ENCODE results near the gene LMBRD2. TPM values are rescaled to one million over a fixed set of nuclear protein-coding genes. Genes with fewer than 3 reads are reported as not detected.

Gene LMBRD2
- polyA plus RNA-seq, 1 donor (not counting 4 experiments of a cell fraction or from before 2014, with no cell fraction given), result 4.7 TPM

- no peak overlapping the region for H3K4me3 ChIP-seq (ENCODE audit: control insufficient read depth in 2 of 3, extremely low read depth in 1 of 3, insufficient read depth in 2 of 3, low read depth in 1 of 3, low read length in 3 of 3)
- no peaks in the 10 kb centered on the region for H3K36me3 ChIP-seq (ENCODE audit: control insufficient read depth in 2 of 2, extremely low read depth in 1 of 2, insufficient read depth in 2 of 2, low read length in 2 of 2)
- FAIRE-seq (no peak), DNase-seq (ENCODE audit: low read depth, low spot score) (no peak)
- no peaks in the 10 kb centered on the region for H3K79me2 ChIP-seq (ENCODE audit: control insufficient read depth, insufficient read depth, low read length)
- H3K9me3 ChIP-seq (ENCODE audit: control insufficient read depth, low read depth, low read length), result no peaks in the 10 kb centered on the region
- no peak for TF ChIP-seq CTCF (optimal IDR thresholded peaks at IDR 0.05 in 1 of 3, IDR thresholded peaks at IDR 0.05 in 1 of 3, conservative IDR thresholded peaks at IDR 0.05 in 1 of 3; ENCODE audit: extremely low read depth in 1 of 3, insufficient read depth in 2 of 3, low read length in 3 of 3)
- TF ChIP-seq EZH2 (IDR thresholded peaks at IDR 0.05; ENCODE audit: low read length), result no peak
- H3K4me1 ChIP-seq (ENCODE audit: control insufficient read depth, extremely low read depth, insufficient read depth, low read length), result no peaks in the 10 kb centered on the region
- H3K27me3 ChIP-seq (ENCODE audit: control insufficient read depth, extremely low read depth, insufficient read depth, low read length), result no peaks in the 10 kb centered on the region
- no peak overlapping the region for H3K27ac ChIP-seq (ENCODE audit: control insufficient read depth, insufficient read depth, low read length)
- dilution Hi-C loops (cut with MboI; ENCODE audit: extremely low pct_ligation_motif_present, low sequenced_read_pairs), result no loop called here
- no peaks in the 10 kb centered on the region for H3K9me1 ChIP-seq (ENCODE audit: control insufficient read depth, extremely low read depth, insufficient read depth, low read length)
- H3K4me2 ChIP-seq (ENCODE audit: control insufficient read depth, extremely low read depth, insufficient read depth, low read depth, low read length), result no peak overlapping the region
- H4K20me1 ChIP-seq (ENCODE audit: control insufficient read depth, extremely low read depth, insufficient read depth, low read length), result no peaks in the 10 kb centered on the region
- no peak overlapping the region for H3K9ac ChIP-seq (ENCODE audit: control insufficient read depth, extremely low read depth, insufficient read depth, low read length)
- H2AFZ ChIP-seq (ENCODE audit: control insufficient read depth, low read length), result no peak overlapping the region
Measured at GRCh38 chr5:36128795-36129194, 22.9 kb downstream of the LMBRD2 start.

GRCh38 chr5:36125868-36126267, 25.8 kb downstream of the LMBRD2 start:
- H3K9me1 ChIP-seq (ENCODE audit: control insufficient read depth, extremely low read depth, insufficient read depth, low read length), result no peaks in the 10 kb centered on the region
- DNase-seq (ENCODE audit: low read depth, low spot score) (no peak), FAIRE-seq (no peak)
- H3K79me2 ChIP-seq (ENCODE audit: control insufficient read depth, insufficient read depth, low read length), result no peaks in the 10 kb centered on the region
- no peak overlapping the region for H2AFZ ChIP-seq (ENCODE audit: control insufficient read depth, low read length)
- no peak overlapping the region for H3K9ac ChIP-seq (ENCODE audit: control insufficient read depth, extremely low read depth, insufficient read depth, low read length)
- dilution Hi-C loops (cut with MboI; ENCODE audit: extremely low pct_ligation_motif_present, low sequenced_read_pairs), result no loop called here
- H4K20me1 ChIP-seq (ENCODE audit: control insufficient read depth, extremely low read depth, insufficient read depth, low read length), result no peaks in the 10 kb centered on the region
- no peak overlapping the region for H3K27ac ChIP-seq (ENCODE audit: control insufficient read depth, insufficient read depth, low read length)
- no peak overlapping the region for H3K4me2 ChIP-seq (ENCODE audit: control insufficient read depth, extremely low read depth, insufficient read depth, low read depth, low read length)
- no peaks in the 10 kb centered on the region for H3K9me3 ChIP-seq (ENCODE audit: control insufficient read depth, low read depth, low read length)
- H3K4me1 ChIP-seq (ENCODE audit: control insufficient read depth, extremely low read depth, insufficient read depth, low read length), result no peaks in the 10 kb centered on the region
- no peak overlapping the region for H3K4me3 ChIP-seq (ENCODE audit: control insufficient read depth in 2 of 3, extremely low read depth in 1 of 3, insufficient read depth in 2 of 3, low read depth in 1 of 3, low read length in 3 of 3)
- TF ChIP-seq CTCF (optimal IDR thresholded peaks at IDR 0.05 in 1 of 3, IDR thresholded peaks at IDR 0.05 in 1 of 3, conservative IDR thresholded peaks at IDR 0.05 in 1 of 3; ENCODE audit: extremely low read depth in 1 of 3, insufficient read depth in 2 of 3, low read length in 3 of 3), result no peak
- no peaks in the 10 kb centered on the region for H3K36me3 ChIP-seq (ENCODE audit: control insufficient read depth in 2 of 2, extremely low read depth in 1 of 2, insufficient read depth in 2 of 2, low read length in 2 of 2)
- H3K27me3 ChIP-seq (ENCODE audit: control insufficient read depth, extremely low read depth, insufficient read depth, low read length), result no peaks in the 10 kb centered on the region

Measured in keratinocyte (primary cell).